ENCODE results near the gene BAHCC1.

Gene BAHCC1

DNA sequence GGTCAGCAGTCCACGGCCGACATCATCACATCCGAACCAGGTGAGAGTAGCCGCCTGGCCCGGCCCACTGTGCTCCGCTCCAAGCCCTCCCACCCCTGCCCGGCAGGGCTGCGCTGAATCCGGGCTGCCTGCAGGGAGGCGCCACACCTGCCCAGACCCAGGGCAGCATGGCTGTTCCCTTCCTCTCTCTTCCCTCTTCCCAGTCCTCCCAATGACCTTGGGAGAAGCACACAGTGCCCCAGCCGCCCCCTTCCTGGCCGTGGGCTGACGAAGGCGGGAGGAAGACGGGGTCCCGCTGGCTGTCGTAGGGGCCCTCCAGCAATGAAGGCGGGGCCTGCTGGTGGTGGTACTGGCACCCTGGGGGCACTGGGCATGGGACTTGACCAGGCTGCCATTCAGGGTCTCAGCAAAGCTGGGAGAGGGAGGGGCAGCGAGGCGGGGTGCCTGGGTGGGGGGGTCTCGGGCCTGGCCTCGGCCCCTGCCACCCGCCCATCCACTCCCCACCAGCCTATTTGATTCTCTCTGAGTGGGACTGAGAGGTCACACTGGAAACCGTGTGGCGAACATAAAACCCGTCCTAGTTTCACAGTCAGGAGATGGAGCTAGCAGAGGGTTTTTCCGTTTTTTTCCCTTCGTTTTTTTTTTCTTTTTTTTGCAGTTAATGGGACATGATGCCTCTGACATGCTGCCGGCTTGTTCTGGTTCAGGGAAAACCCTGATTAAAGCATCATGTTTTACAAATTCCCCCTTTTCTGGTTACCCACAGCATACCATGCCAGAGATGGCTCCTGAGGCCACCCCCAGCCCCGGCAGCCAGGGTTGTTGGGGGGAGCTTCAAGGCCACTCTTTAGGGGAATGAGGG is 50.6 kb downstream of the BAHCC1 start:
- DNase-seq = no peak

DNA sequence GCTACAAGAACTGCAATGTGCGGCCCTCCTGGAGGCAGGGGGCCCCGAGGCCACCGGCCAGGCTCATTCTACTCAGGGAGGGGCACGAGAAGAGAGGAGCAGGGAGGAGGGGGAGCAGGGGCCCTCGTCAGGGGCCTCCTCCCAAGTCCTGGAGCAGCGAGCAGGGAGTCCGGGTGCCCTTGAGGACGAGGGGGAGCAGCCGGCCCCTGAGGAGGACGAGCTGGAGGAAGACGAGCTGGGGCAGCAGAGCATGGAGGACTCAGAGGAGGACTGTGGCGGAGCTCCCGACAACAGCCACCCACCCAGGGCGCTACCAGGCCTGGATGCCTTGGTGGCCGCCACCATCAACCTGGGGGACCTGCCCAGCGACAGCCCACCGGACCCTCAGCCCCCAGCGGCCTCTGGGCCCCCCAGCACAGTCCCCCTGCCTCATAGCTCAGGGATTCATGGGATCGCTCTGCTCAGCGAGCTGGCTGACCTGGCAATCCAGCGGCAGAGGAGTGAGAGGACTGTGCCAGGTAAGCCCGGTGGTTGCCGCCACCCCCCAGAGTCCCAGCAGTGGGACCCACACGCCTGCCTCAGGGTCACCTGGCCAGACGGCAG is 52.2 kb downstream of the BAHCC1 start:
- DNase-seq = no peak

DNA sequence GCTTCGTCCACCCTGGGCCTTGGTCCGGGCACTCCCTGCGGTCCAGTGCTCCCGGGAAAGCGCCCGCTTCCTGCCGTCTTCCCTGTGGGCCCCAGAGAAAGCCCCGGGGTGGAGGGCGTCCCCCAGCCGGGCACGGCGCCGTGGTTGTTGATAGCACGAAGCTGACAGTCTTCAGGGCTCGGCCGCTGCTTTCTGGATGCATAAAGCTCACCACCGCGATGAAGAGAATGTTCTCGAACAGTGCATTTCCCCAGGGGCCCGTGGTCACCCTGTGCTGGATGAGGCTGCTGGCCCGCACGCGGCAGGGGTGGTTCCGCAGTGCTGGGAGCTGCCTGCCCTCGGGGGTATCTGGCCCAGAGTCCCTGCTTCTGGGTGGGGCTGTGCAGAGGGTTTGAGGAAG is 53.2 kb downstream of the BAHCC1 start:
- DNase-seq = no peak

DNA sequence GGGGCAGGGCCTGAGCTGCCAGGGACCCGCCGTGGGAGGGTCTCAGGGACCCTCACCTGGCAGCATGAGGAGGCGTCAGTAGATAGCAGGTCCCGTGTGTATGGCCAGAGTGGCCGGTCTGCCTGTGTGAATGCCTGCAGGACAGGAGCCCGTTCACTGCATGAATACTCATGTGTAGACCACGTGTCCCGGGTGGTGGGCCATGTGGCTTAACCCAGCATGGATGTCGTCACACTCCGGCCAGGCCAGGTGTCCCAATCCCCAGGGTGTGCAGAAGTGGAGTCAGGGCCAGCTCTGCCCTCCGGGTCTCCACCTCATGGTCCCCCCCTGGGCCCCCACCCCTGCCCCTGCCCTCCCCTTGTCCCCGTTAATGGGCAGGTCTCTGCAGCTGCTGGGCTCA is 53.7 kb downstream of the BAHCC1 start:
- no peak for DNase-seq

DNA sequence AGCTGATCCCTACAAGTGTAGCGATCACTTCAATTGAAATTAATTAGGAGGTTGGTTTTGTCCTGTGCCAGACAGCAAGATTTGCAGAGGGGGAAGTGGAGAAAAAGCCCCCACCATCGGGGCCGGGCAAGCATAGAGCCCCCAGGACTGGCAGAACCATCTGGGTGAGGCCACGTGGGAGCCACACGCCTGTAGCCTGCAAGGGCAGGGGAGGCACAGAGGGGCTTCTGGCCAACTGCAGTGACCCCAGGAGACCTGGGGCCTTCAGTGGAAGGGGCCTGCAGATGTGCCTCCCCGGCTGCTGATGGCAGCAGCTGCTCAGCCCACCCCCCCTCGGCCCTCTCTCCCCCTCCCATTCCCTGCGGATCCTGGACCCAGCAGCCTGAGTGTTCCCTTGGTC is 54.1 kb downstream of the BAHCC1 start:
- DNase-seq = no peak

DNA sequence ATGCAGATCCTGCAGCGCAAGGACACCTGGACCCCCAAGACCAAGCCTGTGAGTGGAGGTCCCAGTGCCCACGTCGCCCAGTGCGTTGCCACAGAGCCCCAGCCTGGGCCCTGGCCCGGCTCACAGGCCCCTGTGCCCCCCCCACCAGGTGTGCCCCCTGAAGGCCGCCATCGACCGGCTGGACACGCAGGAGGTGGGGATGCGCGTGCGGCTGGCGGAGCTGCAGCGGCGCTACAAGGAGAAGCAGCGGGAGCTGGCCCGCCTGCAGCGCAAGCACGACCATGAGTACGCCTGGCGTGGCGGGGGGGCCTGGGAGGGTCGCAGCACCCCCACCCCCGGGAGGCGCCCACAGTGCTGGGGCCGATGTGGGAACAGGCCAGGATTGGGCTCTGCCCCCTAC is 56.6 kb downstream of the BAHCC1 start:
- no peak for DNase-seq

DNA sequence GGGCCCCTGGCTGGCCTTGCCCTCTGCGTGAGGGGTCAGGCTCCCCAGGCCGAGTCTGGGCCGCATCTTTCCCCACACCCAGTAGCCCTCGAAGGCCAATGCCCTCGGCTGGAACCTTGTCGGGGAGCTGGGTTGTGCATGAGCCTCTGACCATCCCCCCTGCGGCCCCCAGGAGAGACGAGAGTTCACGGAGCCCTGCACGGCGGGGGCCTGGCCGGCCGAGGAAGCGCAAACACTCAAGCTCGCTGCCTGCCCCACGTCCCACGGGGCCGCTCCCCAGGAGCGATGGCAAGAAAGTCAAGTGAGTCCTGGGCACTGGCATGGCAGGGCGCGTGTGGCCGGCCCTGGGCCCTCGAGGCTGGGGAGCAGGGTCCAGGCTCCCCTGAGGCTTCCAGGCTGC is 57.3 kb downstream of the BAHCC1 start:
- no peak for DNase-seq

DNA sequence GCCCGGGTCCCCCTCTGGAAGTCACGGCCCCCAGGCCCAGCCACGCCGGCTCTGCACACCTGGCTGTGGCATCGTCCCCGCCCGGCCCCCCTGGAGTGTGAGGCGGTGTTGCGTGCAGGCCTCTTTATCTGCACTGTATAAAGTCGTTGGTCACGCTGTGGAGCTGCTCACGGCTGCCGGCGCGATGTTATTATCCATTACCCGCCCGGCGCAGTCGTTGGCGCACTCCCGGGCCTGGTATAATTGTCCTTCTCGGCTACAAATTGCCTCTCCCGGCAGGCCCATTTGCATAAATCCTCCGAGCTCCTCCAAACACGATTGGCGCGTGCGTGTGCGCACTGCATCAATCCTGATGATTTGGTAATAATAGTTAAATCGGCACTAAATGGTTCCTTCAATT is 57.8 kb downstream of the BAHCC1 start:
- no peak for DNase-seq

DNA sequence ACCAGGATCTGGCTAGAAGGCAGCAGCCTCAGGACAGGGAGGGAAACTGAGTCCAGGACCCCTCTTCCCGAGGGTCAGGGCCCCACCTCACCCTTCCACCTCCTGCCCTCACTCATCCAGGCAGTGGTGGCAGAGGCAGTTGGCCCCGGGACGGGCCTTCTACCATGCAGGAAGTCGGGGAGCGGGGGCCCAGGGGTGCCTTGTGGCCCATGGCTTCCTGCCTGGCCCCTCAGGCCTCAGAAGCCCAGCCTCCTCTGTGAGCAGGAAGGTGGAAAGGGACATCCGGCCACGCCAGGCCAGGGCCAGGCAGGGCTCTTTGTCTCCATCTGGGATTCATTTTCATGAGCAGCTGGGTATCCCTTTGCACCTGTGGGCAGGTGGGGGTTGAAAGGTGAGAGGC is 58.5 kb downstream of the BAHCC1 start:
- DNase-seq = no peak

DNA sequence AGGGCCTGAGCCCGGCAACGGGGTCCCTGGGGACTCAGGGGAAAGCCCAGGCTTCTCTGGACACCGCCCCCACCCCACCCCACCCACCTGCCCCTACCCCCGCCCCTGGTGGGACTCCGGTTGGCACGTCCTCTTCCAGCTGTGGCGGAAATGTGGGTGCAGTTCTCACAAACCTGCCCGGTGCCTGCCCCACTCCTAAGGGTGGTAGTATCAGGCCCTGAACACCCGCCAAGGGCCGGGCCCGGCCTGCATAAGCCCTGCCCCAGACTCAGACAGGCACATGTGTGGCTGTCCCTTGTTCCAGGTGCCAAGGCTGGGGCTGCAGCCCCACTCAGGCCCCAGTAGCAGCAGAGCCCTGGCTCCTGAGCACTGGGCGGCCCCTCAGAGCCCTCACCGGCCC is 59.2 kb downstream of the BAHCC1 start:
- DNase-seq = no peak

DNA sequence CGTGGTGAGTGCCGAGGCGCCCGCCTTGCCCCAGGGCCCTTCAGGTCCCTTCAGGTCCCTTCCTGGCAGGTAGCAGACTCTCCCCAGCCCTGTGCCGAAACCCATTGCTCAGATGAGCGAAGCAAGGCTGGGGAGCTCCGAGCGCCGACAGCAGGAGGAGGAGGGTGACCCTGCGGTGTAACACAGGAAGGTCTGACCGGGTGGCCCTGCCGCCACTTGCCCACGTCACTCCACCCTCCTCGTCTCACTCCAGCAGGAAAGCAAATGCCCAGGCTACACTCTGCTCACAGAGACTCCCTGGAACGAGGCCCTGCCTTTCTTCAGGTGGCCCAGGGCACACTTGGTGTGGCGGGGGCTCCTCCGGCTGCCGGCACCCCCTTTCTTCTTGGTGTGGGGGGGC is 60.1 kb downstream of the BAHCC1 start:
- no peak for DNase-seq

DNA sequence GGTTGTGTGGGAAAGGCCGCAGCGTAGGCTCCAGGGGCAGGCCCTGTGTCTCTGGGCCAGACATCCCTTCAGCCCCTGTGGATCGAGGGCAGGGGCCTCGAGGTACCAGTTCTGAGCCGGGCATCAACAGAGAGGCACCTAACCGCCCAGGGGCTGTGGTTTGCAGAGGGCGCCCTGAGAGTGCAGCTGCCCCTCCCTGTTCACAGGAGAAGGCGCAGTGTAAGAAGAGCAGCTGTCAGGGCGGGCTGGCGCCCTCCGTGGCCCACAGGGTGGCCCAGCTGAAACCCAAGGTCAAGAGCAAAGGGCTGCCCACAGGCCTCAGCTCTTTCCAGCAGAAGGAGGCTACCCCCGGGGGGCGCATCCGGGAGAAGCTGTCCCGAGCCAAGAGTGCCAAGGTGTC is 60.8 kb downstream of the BAHCC1 start:
- no peak for DNase-seq

DNA sequence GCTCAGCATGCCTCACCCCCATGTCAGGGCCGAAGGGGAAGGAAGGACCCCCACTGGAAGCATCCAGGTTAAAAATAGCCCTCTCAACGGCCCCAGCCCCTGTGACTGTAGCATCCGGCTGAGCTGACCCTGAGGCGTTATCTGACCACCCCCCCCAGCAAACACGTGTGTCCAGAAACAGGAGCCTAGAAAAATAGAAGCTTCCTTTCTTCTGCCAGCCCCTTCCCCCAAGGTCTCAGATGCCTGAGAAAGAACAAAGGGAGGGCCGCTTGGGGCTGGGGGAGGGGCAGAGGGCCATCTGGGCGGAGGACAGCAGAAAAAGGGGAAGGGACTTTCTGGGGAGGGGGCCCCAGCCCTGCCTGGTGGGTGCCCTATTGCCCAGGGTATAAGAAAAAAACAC is 61.5 kb downstream of the BAHCC1 start:
- DNase-seq = no peak

DNA sequence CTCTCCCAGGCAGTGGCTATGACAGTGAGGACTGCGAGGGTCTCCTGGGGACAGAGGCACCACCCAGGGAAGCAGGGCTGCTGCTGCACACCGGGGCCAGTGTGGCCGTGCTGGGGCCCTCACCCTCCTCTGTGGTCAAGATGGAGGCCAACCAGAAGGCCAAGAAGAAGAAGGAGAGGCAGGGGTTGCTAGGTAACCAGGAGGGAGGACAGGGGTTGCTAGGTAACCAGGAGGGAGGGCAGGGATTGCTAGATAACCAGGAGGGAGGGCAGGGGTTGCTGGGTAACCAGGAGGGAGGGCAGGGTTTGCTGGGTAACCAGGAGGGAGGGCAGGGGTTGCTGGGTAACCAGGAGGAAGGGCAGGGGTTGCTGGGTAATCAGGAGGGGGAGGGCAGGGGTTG is 62.1 kb downstream of the BAHCC1 start:
- DNase-seq = no peak

DNA sequence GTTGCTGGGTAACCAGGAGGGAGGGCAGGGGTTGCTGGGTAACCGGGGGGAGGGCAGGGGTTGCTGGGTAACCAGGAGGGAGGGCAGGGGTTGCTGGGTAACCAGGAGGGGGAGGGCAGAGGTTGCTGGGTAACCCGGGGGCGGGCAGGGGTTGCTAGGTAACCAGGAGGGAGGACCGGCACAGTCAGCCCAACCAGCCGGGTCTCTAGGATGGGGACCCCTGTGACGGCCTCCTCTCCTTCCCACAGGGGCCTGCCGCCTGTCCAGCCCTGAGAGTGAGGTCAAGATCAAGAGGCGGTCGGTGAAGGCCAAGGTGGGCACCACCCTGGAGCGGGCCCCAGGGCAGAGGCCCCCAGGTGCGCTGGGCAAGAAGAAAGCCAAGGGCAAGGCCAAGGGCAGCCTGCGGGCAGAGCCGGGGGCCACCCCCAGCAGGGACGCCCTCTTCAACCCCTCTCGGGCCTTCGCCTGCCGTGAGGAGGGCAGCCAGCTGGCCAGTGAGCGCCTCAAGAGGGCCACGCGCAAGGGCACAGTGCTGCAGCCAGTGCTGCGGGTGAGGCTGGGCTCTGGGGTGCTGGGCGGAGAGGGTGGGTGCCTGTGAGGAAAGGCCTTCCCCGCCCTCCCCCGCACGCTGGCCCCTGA is 62.8 kb downstream of the BAHCC1 start:
- no peak for DNase-seq

DNA sequence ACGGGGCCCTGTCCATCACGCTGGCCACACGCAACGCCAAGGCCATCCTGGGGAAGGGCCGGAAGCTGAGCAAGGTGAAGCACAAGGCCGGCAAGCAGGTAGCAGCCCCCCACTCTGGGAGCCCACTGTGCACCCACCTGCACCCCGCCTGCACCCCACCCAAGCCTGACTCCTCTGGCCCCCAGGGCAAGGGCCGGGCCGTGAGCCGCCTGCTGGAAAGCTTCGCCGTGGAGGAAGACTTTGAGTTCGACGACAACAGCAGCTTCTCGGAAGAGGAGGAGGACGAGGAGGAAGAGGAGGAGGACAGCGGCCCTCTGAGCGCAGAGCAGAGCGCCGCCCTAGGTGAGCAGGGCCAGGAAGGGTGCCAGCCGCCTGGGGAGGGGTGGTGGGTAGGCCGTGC is 63.4 kb downstream of the BAHCC1 start:
- no peak for DNase-seq

DNA sequence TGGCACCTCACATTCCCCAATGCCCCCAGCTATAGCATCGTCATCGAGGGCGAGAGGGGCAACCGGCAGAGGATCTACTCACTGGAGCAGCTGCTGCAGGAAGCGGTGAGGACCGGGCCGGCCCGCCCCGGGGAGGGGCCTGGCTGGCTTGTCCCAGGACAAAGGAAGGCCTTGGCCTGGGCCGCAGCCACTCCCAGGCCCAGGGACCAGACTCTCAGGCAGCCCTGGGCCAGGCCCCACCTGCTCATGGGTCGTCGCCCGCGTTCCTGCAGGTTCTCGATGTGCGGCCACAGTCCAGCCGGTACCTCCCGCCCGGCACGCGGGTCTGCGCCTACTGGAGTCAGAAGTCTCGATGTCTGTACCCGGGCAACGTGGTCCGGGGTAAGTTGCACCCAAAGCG is 64.0 kb downstream of the BAHCC1 start:
- DNase-seq = no peak

DNA sequence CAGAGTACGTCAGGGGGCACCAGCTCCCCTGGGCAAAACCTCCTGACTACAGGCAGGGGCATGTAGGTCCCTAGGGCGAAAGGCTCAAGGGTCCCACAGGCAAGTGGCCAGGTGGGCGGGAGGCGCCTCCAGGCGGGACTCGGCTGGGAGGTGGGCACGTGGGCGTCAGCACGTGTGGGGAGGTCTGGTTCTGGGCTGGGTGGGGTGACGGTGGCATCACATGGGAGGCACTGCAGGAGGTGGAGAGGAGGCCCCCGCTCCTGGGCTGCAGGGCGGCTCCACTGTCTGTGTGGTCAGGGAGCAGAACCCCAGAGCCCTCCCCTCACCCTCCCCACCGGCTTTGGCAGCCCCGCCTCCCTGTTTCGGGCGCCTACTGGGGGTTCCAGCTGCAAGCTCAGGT is 64.6 kb downstream of the BAHCC1 start:
- DNase-seq = no peak

DNA sequence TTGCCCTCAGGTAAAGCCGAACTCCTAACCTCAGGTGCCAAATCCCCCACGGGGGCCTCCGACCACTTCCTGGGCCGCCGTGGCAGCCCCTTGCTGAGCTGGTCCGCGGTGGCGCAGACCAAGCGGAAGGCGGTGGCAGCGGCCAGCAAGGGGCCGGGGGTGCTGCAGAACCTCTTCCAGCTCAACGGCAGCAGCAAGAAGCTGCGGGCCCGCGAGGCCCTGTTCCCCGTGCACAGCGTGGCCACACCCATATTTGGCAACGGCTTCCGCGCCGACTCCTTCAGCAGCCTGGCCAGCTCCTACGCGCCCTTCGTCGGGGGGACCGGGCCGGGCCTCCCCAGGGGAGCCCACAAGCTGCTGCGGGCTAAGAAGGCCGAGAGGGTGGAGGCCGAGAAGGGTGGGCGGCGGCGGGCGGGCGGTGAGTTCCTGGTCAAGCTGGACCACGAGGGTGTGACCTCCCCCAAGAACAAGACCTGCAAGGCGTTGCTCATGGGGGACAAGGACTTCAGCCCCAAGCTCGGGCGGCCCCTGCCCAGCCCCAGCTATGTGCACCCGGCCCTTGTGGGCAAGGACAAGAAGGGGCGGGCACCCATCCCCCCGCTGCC is 65.7 kb downstream of the BAHCC1 start:
- DNase-seq = no peak

DNA sequence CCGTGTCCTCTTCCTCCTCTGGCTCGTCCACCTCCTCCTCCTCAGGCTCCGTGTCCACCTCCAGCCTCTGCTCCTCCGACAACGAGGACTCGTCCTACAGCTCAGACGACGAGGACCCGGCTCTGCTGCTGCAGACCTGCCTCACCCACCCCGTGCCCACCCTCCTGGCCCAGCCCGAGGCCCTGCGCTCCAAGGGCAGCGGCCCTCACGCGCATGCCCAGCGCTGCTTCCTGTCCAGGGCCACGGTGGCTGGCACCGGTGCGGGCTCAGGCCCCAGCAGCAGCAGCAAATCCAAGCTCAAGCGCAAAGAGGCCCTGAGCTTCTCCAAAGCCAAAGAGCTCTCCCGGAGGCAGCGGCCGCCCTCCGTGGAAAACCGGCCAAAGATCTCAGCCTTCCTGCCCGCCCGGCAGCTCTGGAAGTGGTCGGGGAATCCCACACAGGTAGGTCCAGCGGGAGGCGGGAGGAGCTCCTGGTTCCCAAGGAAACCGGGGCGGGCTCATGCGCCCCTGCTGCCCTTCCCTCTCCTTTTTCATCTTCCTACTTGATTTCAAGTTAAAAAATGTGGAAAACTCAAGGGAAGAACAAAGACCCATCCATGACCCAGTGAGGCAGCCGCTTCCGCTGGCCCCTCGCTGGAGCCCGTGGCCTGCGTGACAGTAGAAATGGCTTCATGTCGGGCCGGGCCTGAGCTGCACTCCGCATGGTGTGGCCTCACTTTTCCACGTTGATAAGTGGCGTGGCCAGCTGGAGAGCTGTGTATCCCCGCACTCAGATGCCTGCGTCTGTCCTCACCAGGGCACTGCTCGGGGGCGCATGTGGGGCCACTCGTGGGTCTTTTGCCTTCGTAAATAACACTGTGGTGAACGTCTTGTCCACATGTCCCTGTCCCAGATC is 66.6 kb downstream of the BAHCC1 start:
- no peak for DNase-seq

DNA sequence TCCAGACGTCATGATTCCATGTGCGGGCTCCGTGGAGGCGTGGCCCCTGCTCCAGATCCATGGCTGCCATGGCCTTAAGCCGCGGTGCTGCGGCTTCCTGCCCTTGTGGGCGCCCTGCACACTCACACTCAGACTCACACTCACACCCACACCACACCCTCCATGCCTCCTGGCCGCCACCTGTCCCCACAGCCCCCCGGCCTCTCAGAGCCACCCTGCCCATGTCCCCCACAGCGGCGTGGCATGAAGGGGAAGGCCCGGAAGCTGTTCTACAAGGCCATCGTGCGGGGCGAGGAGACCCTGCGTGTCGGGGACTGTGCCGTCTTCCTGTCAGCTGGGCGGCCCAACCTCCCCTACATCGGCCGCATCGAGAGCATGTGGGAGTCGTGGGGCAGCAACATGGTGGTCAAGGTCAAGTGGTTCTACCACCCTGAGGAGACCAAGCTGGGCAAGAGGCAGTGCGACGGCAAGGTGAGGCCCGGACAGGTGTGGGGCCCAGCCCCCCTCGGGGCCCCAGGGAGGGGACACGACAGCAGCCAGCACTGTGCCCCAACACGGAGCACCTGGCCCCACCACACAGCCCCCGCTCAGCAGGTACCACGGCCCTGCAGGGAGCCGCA is 67.4 kb downstream of the BAHCC1 start:
- DNase-seq = no peak

DNA sequence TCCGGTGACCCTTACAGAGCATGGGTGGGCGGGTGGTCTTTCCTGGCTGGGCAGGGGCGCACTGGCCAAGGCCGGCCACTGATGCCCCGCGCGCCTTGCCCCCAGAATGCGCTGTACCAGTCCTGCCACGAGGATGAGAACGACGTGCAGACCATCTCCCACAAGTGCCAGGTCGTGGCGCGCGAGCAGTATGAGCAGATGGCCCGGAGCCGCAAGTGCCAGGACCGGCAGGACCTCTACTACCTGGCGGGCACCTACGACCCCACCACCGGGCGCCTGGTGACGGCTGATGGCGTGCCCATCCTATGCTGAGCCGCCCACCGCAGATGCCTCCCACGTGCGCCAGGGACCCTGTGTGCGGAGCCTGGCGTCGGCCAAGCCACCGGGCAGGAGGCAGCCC is 68.2 kb downstream of the BAHCC1 start:
- DNase-seq = no peak
